GM12878 (cell line): ENCODE results near the gene KCTD19. TPM values are rescaled to one million over a fixed set of nuclear protein-coding genes. Genes with fewer than 3 reads are reported as not detected.

Source experiments
- ATAC-seq: fragments of 200-7000 bp; cut with Tn5 transposase; 3 replicates; pipeline ENCODE4 v1.9.1; 2020; ENCODE audit warnings: mild to moderate bottlenecking, moderate library complexity
- BruUV-seq: library from RNA; stranded (reverse); fragments of 400-500 nt; replicated peaks from 2 replicates; lab custom pipeline; 2021; lab: Mats Ljungman, UMichigan
- CTCF ChIA-PET: fragments of 300-600 bp; sonication (Branson Sonifier 250); formaldehyde crosslinking; extraction: SDS; loops from one replicate; lab custom pipeline; 2021; ENCODE audit warnings: inconsistent platforms; lab: Yijun Ruan, JAX
- POLR2A ChIA-PET: fragments of 350-600 bp; formaldehyde crosslinking; extraction: SDS; loops from one replicate; lab custom pipeline; 2021; ENCODE audit warnings: inconsistent platforms; lab: Charles Lee
- RAD21 ChIA-PET: fragments of 300-600 bp; sonication (Branson Sonifier 250); formaldehyde crosslinking; loops from one replicate; lab custom pipeline; 2023; ENCODE audit warnings: antibody characterized with exemption; ENCODE audit not compliant: unreplicated experiment; lab: Charles Lee
- SMC1A ChIA-PET: fragments of 300-600 bp; sonication (Branson Sonifier 250); formaldehyde crosslinking; loops from one replicate; lab custom pipeline; 2023; ENCODE audit not compliant: unreplicated experiment, uncharacterized antibody; lab: Charles Lee
- DNase-seq: peaks from one replicate; pipeline ENCODE4 v3.0.0-alpha.2; 2011; ENCODE audit warnings: low read depth, low spot score
- FAIRE-seq: peaks from 3 replicates; lab custom pipeline; 2011; peaks lifted over from hg19 to GRCh38; lab: Jason Lieb, UNC
- H2AFZ ChIP-seq: 2 replicates; pipeline ENCODE4 v1.6.0; 2011; ENCODE audit warnings: low read depth, low read length, control low read depth; ENCODE audit not compliant: control insufficient read depth
- H3K27ac ChIP-seq: 2 replicates; pipeline ENCODE4 v1.5.1; 2011; ENCODE audit warnings: control low read depth; ENCODE audit not compliant: control insufficient read depth, insufficient read depth
- H3K27me3 ChIP-seq, 2 experiments: replicated peaks in 1 of 2; 2 replicates each; pipeline versions ENCODE4 v1.6.0 to v1.6.1; 2011; ENCODE audit warnings: low read length in 1 of 2; ENCODE audit not compliant: control insufficient read depth in 2 of 2, insufficient read depth in 2 of 2
- H3K36me3 ChIP-seq, 2 experiments: 2 replicates each; pipeline ENCODE4 v1.5.1; 2011; ENCODE audit warnings: low read length in 1 of 2; ENCODE audit not compliant: control insufficient read depth in 2 of 2, insufficient read depth in 2 of 2
- H3K4me1 ChIP-seq: 2 replicates; pipeline ENCODE4 v1.6.1; 2011; ENCODE audit warnings: mild to moderate bottlenecking, low read length, moderate library complexity, mixed read lengths; ENCODE audit not compliant: control insufficient read depth, insufficient read depth
- H3K4me2 ChIP-seq: 2 replicates; pipeline ENCODE4 v1.6.0; 2011; ENCODE audit warnings: control low read depth; ENCODE audit not compliant: control insufficient read depth, insufficient read depth
- H3K4me3 ChIP-seq: fragments of 200-600 bp; sonication (generic); 2 replicates; pipeline ENCODE4 v1.5.1; 2016
- H3K79me2 ChIP-seq: 2 replicates; pipeline ENCODE4 v1.6.0; 2011; ENCODE audit warnings: low read length; ENCODE audit not compliant: control insufficient read depth, insufficient read depth
- H3K9ac ChIP-seq: 2 replicates; pipeline ENCODE4 v1.8.0; 2011; ENCODE audit warnings: low read length, control low read depth, mixed read lengths; ENCODE audit not compliant: control insufficient read depth, insufficient read depth
- H3K9me3 ChIP-seq: replicated peaks from 3 replicates; pipeline ENCODE4 v1.5.1; 2011; ENCODE audit warnings: mild to moderate bottlenecking, low read length; ENCODE audit not compliant: control insufficient read depth, insufficient read depth
- H4K20me1 ChIP-seq: 2 replicates; pipeline ENCODE4 v1.6.0; 2011; ENCODE audit not compliant: control insufficient read depth, insufficient read depth
- BHLHE40 ChIP-seq, 2 experiments: fragments of 450-650 bp in 1 of 2; IDR thresholded peaks; 2 replicates each; pipeline ENCODE4 v1.6.1; 2011 to 2017; ENCODE audit warnings: low read depth in 2 of 2, borderline replicate concordance in 1 of 2, improper control_type of control experiment in 1 of 2, low read length in 1 of 2, mild to moderate bottlenecking in 1 of 2
- CBFB ChIP-seq: IDR thresholded peaks from 2 replicates; pipeline ENCODE4 v1.6.1; 2016; ENCODE audit warnings: antibody characterized with exemption, low read depth
- CREM ChIP-seq: IDR thresholded peaks from 2 replicates; pipeline ENCODE4 v1.6.1; 2014; ENCODE audit warnings: antibody characterized with exemption, low read depth
- DPF2 ChIP-seq: fragments of 450-650 bp; IDR thresholded peaks from 2 replicates; pipeline ENCODE4 v1.6.1; 2017; ENCODE audit warnings: mild to moderate bottlenecking
- HDAC2 ChIP-seq: fragments of 200-600 bp; sonication (generic); IDR thresholded peaks from 2 replicates; pipeline ENCODE4 v1.6.1; 2017
- HDAC6 ChIP-seq: fragments of 200-600 bp; sonication (generic); IDR thresholded peaks from one replicate; pipeline ENCODE4 v1.8.0; 2017; ENCODE audit warnings: antibody characterized with exemption; ENCODE audit not compliant: unreplicated experiment
- IRF4 ChIP-seq: IDR thresholded peaks from 2 replicates; pipeline ENCODE4 v1.6.1; 2011; ENCODE audit warnings: low read depth, low read length
- JUNB ChIP-seq: IDR thresholded peaks from 2 replicates; pipeline ENCODE4 v1.6.1; 2016; ENCODE audit warnings: antibody characterized with exemption, mild to moderate bottlenecking
- MTA3 ChIP-seq: IDR thresholded peaks from 2 replicates; pipeline ENCODE4 v1.6.1; 2012; ENCODE audit warnings: low read length, inconsistent platforms, borderline replicate concordance
- MXI1 ChIP-seq: fragments of 150-350 bp; IDR thresholded peaks from 2 replicates; pipeline ENCODE4 v1.6.1; 2011; ENCODE audit warnings: low read depth, mild to moderate bottlenecking, inconsistent platforms, low read length, improper control_type of control experiment
- RAD51 ChIP-seq: fragments of 450-650 bp; IDR thresholded peaks from 2 replicates; pipeline ENCODE4 v1.6.1; 2016; ENCODE audit warnings: moderate library complexity, mild to moderate bottlenecking, inconsistent platforms
- RCOR1 ChIP-seq: conservative IDR thresholded peaks from 2 replicates; pipeline ENCODE4 v1.6.1; 2012; ENCODE audit warnings: low read depth, low read length, improper control_type of control experiment
- WGBS: methylation state at CpG from one replicate; pipeline ENCODE4 v1.1.6; 2016; ENCODE audit warnings: low lambda C conversion rate; ENCODE audit not compliant: insufficient replicate concordance, insufficient coverage; ENCODE audit errors: missing lambda C conversion rate; 5-methylcytosine and 5-hydroxymethylcytosine counted together
- in situ Hi-C: fragments of 300-500 bp; cut with MboI; formaldehyde crosslinking; loops from 9 replicates; pipeline ENCODE4 v1.14.3; 2018; ENCODE audit warnings: mixed read lengths
- intact Hi-C: fragments of 100-400 bp; cut with micrococcal nuclease; formaldehyde crosslinking; loops from one replicate; pipeline ENCODE4 v1.14.2; 2022; ENCODE audit not compliant: unreplicated experiment
- polyA plus RNA-seq, 11 experiments: library from polyadenylated mRNA; depleted of rRNA in 4 of 11; unstranded in 6 of 11; stranded (reverse) in 5 of 11; fragments of >200 nt; fragmentation: Nextera tagmentation in 4 of 11; fragmentation: Illumina TruSeq in 1 of 11; extraction: Ambion mirVana in 4 of 11; extraction: Trizol in 1 of 11; gene quantifications; 1 replicate in 1 of 11; 2 replicates in 10 of 11; pipeline versions ENCODE4 v1.2.1 to v1.2.3, GENCODE V29; 2011 to 2016; ENCODE audit warnings: inconsistent platforms in 2 of 11, missing spikeins in 2 of 11, low read depth in 1 of 11
- total RNA-seq, 4 experiments: library from RNA; depleted of rRNA in 3 of 4; stranded (reverse); fragments of >200 nt in 3 of 4; fragmentation: Illumina TruSeq in 1 of 4; extraction: Trizol in 1 of 4; gene quantifications; 2 replicates each; pipeline versions ENCODE4 v1.2.1 to v1.2.3, GENCODE V29; 2013 to 2021
- TF ChIP-seq, protein P1 (sequence below): fragments of 450-650 bp; IDR thresholded peaks from 2 replicates; pipeline ENCODE4 v1.6.1; 2017; ENCODE audit warnings: mild to moderate bottlenecking, moderate library complexity

KCTD19 gene
- total and polyA plus RNA-seq, 10 of the 15 experiments (the other 5 are each of a cell fraction or from before 2014, with no cell fraction given) = 1.6 to 8.9 (median 3.9) TPM

DNA sequence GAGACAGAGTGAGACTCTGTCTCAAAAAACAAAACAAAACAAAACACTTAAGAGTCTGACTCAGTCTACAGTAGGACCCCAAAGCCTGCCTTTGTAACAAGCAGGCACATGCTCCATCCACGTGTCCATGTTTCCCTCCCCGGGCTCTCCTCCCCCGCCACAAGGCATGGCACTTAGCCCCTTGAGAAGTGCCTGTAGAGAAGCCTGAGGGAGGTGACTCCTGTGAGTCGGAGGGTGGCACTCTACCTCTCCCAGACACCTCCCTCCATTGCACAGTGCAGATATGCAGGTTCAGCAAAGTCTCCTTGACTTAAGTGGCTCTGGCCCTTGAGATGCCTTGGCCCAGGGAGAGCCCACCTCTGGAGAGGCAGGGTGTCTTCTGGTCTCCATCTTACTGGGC lies 86.0 kb downstream of the KCTD19 start:
- no peak overlapping the region for H3K9ac ChIP-seq
- peaks cover 18 to 26% of the 10 kb centered on the region in 2 experiments; a peak in 3 of 4 replicates for H3K36me3 ChIP-seq
- H2AFZ ChIP-seq = no peak overlapping the region
- peaks cover 33% of the 10 kb centered on the region for H3K79me2 ChIP-seq
- ChIA-PET CTCF (interaction anchor here (0.9 kb wide), 1 partner anchor 14 kb away, joined by 3 read pairs; no protein-coding TSS in a partner anchor), POLR2A (no interaction called here), RAD21 (no interaction called here), SMC1A (no interaction called here)
- BruUV-seq = no TSS peak
- DNase-seq = no peak
- H3K27me3 ChIP-seq = no peaks in the 10 kb centered on the region
- H3K9me3 ChIP-seq = no peaks in the 10 kb centered on the region
- no peak overlapping the region for H3K27ac ChIP-seq
- H3K4me2 ChIP-seq = no peak overlapping the region
- no peak for FAIRE-seq
- whole genome bisulfite sequencing = 84% methylated on average over 4 of the region's 4 CpGs
- no peak for TF ChIP-seq MTA3
- TF ChIP-seq JUNB = no peak
- no peak for TF ChIP-seq RCOR1
- TF ChIP-seq IRF4 = no peak
- TF ChIP-seq DPF2 = no peak
- no peak for TF ChIP-seq RAD51
- TF ChIP-seq, protein P1, sequence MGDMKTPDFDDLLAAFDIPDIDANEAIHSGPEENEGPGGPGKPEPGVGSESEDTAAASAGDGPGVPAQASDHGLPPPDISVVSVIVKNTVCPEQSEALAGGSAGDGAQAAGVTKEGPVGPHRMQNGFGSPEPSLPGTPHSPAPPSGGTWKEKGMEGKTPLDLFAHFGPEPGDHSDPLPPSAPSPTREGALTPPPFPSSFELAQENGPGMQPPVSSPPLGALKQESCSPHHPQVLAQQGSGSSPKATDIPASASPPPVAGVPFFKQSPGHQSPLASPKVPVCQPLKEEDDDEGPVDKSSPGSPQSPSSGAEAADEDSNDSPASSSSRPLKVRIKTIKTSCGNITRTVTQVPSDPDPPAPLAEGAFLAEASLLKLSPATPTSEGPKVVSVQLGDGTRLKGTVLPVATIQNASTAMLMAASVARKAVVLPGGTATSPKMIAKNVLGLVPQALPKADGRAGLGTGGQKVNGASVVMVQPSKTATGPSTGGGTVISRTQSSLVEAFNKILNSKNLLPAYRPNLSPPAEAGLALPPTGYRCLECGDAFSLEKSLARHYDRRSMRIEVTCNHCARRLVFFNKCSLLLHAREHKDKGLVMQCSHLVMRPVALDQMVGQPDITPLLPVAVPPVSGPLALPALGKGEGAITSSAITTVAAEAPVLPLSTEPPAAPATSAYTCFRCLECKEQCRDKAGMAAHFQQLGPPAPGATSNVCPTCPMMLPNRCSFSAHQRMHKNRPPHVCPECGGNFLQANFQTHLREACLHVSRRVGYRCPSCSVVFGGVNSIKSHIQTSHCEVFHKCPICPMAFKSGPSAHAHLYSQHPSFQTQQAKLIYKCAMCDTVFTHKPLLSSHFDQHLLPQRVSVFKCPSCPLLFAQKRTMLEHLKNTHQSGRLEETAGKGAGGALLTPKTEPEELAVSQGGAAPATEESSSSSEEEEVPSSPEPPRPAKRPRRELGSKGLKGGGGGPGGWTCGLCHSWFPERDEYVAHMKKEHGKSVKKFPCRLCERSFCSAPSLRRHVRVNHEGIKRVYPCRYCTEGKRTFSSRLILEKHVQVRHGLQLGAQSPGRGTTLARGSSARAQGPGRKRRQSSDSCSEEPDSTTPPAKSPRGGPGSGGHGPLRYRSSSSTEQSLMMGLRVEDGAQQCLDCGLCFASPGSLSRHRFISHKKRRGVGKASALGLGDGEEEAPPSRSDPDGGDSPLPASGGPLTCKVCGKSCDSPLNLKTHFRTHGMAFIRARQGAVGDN = no peak
- TF ChIP-seq HDAC2 = no peak
- no peak for TF ChIP-seq MXI1
- no peak for TF ChIP-seq BHLHE40 (IDR thresholded peaks at IDR 0.05; ENCODE audit: borderline replicate concordance in 1 of 2, low read depth in 2 of 2, low read length in 1 of 2)
- no peak for TF ChIP-seq CBFB
- TF ChIP-seq CREM = no peak
- no peak for TF ChIP-seq HDAC6
- H3K4me1 ChIP-seq = peaks cover 28% of the 10 kb centered on the region
- no peaks in the 10 kb centered on the region for H4K20me1 ChIP-seq
- ATAC-seq = no peak
- H3K4me3 ChIP-seq = no peak overlapping the region
- in situ Hi-C loops = no loop called here
- intact Hi-C loops = no loop called here

Other genes with a start within 250 kb of the KCTD19 start
Only the 7 nearest of the 22 such genes appear.
- gene TMEM208, start 99.6 kb downstream of the KCTD19 start, total RNA-seq (2014; rRNA removed) = 37.9 and 48.4 TPM in 2 replicates
- 34.1 and 35.0 TPM in 2 replicates for gene TMEM208, start 99.6 kb downstream of the KCTD19 start, total RNA-seq (2014; rRNA removed; fragmentation: Illumina TruSeq; extraction: Trizol)
- gene TMEM208, start 99.6 kb downstream of the KCTD19 start, total RNA-seq (2021) = 45.9 and 46.8 TPM in 2 replicates
- gene TMEM208, start 99.6 kb downstream of the KCTD19 start, polyA plus RNA-seq (2011; rRNA removed) = 27.8 and 39.4 TPM in 2 replicates
- gene TMEM208, start 99.6 kb downstream of the KCTD19 start, polyA plus RNA-seq (2014; fragmentation: Illumina TruSeq; extraction: Trizol) = 25.1 and 42.6 TPM in 2 replicates
- 100 to 1,000 TPM; 169 to 244 TPM for gene TMEM208, start 99.6 kb downstream of the KCTD19 start, polyA plus RNA-seq (2014; fragmentation: Nextera tagmentation; extraction: Ambion mirVana)
- 51.1 and 59.8 TPM in 2 replicates for gene TMEM208, start 99.6 kb downstream of the KCTD19 start, polyA plus RNA-seq (2014; rRNA removed)
- gene TMEM208, start 99.6 kb downstream of the KCTD19 start, polyA plus RNA-seq (2016; fragmentation: Nextera tagmentation; extraction: Ambion mirVana) = 100 to 1,000 TPM; 128 to 143 TPM
- 26.0 and 31.7 TPM in 2 replicates for gene FHOD1, start 79.3 kb downstream of the KCTD19 start, total RNA-seq (2014; rRNA removed)
- 8.9 and 10.6 TPM in 2 replicates for gene FHOD1, start 79.3 kb downstream of the KCTD19 start, total RNA-seq (2014; rRNA removed; fragmentation: Illumina TruSeq; extraction: Trizol)
- 65.6 and 65.7 TPM in 2 replicates for gene FHOD1, start 79.3 kb downstream of the KCTD19 start, total RNA-seq (2021)
- 11.7 and 20.9 TPM in 2 replicates for gene FHOD1, start 79.3 kb downstream of the KCTD19 start, polyA plus RNA-seq (2011; rRNA removed)
- gene FHOD1, start 79.3 kb downstream of the KCTD19 start, polyA plus RNA-seq (2014; fragmentation: Illumina TruSeq; extraction: Trizol) = 10.0 and 18.5 TPM in 2 replicates
- gene FHOD1, start 79.3 kb downstream of the KCTD19 start, polyA plus RNA-seq (2014; fragmentation: Nextera tagmentation; extraction: Ambion mirVana) = 10 to 100 TPM in 1 of 2 experiments, 1 to 10 TPM in 1; 9.0 to 17.7 TPM
- 35.6 and 45.2 TPM in 2 replicates for gene FHOD1, start 79.3 kb downstream of the KCTD19 start, polyA plus RNA-seq (2014; rRNA removed)
- 10 to 100 TPM; 13.6 to 14.4 TPM for gene FHOD1, start 79.3 kb downstream of the KCTD19 start, polyA plus RNA-seq (2016; fragmentation: Nextera tagmentation; extraction: Ambion mirVana)
- 1.3 and 2.0 TPM in 2 replicates for gene SLC9A5, start 77.8 kb downstream of the KCTD19 start, total RNA-seq (2014; rRNA removed)
- 0.85 and 1.1 TPM in 2 replicates for gene SLC9A5, start 77.8 kb downstream of the KCTD19 start, total RNA-seq (2014; rRNA removed; fragmentation: Illumina TruSeq; extraction: Trizol)
- gene SLC9A5, start 77.8 kb downstream of the KCTD19 start, total RNA-seq (2021) = 2.4 and 3.2 TPM in 2 replicates
- gene SLC9A5, start 77.8 kb downstream of the KCTD19 start, polyA plus RNA-seq (2011; rRNA removed) = 4.8 and 5.7 TPM in 2 replicates
- 1.1 and 1.5 TPM in 2 replicates for gene SLC9A5, start 77.8 kb downstream of the KCTD19 start, polyA plus RNA-seq (2014; fragmentation: Illumina TruSeq; extraction: Trizol)
- under 1 TPM; 0.26 to 0.27 TPM for gene SLC9A5, start 77.8 kb downstream of the KCTD19 start, polyA plus RNA-seq (2014; fragmentation: Nextera tagmentation; extraction: Ambion mirVana)
- gene SLC9A5, start 77.8 kb downstream of the KCTD19 start, polyA plus RNA-seq (2014; rRNA removed) = 2.3 and 2.7 TPM in 2 replicates
- 1 to 10 TPM; 1.4 to 1.5 TPM for gene SLC9A5, start 77.8 kb downstream of the KCTD19 start, polyA plus RNA-seq (2016; fragmentation: Nextera tagmentation; extraction: Ambion mirVana)
- gene PLEKHG4, start 47.2 kb downstream of the KCTD19 start, total RNA-seq (2014; rRNA removed) = 0.93 and 2.6 TPM in 2 replicates
- gene PLEKHG4, start 47.2 kb downstream of the KCTD19 start, total RNA-seq (2014; rRNA removed; fragmentation: Illumina TruSeq; extraction: Trizol) = 0.69 and 0.98 TPM in 2 replicates
- 1.0 and 3.1 TPM in 2 replicates for gene PLEKHG4, start 47.2 kb downstream of the KCTD19 start, total RNA-seq (2021)
- gene PLEKHG4, start 47.2 kb downstream of the KCTD19 start, polyA plus RNA-seq (2011; rRNA removed) = 0.59 and 1.4 TPM in 2 replicates
- gene PLEKHG4, start 47.2 kb downstream of the KCTD19 start, polyA plus RNA-seq (2014; fragmentation: Illumina TruSeq; extraction: Trizol) = 0.54 TPM in 1 of 2 replicates, not detected in the other
- under 1 TPM; 0.14 to 0.24 TPM for gene PLEKHG4, start 47.2 kb downstream of the KCTD19 start, polyA plus RNA-seq (2014; fragmentation: Nextera tagmentation; extraction: Ambion mirVana)
- gene PLEKHG4, start 47.2 kb downstream of the KCTD19 start, polyA plus RNA-seq (2014; rRNA removed) = 1.7 and 1.8 TPM in 2 replicates
- 1 to 10 TPM in 1 of 2 experiments, under 1 TPM in 1; 0.64 to 1.1 TPM for gene PLEKHG4, start 47.2 kb downstream of the KCTD19 start, polyA plus RNA-seq (2016; fragmentation: Nextera tagmentation; extraction: Ambion mirVana)
- gene LRRC36, start 74 bp upstream of the KCTD19 start, total RNA-seq (2014; rRNA removed) = 0.45 and 0.71 TPM in 2 replicates
- gene LRRC36, start 74 bp upstream of the KCTD19 start, total RNA-seq (2014; rRNA removed; fragmentation: Illumina TruSeq; extraction: Trizol) = 0.92 and 2.0 TPM in 2 replicates
- gene LRRC36, start 74 bp upstream of the KCTD19 start, total RNA-seq (2021) = 0.66 and 1.9 TPM in 2 replicates
- gene LRRC36, start 74 bp upstream of the KCTD19 start, polyA plus RNA-seq (2011; rRNA removed) = 0.40 and 0.64 TPM in 2 replicates
- gene LRRC36, start 74 bp upstream of the KCTD19 start, polyA plus RNA-seq (2014; fragmentation: Illumina TruSeq; extraction: Trizol) = 0.75 and 1.3 TPM in 2 replicates
- under 1 TPM; 0.69 to 0.79 TPM for gene LRRC36, start 74 bp upstream of the KCTD19 start, polyA plus RNA-seq (2014; fragmentation: Nextera tagmentation; extraction: Ambion mirVana)
- gene LRRC36, start 74 bp upstream of the KCTD19 start, polyA plus RNA-seq (2014; rRNA removed) = 1.2 and 2.2 TPM in 2 replicates
- gene LRRC36, start 74 bp upstream of the KCTD19 start, polyA plus RNA-seq (2016; fragmentation: Nextera tagmentation; extraction: Ambion mirVana) = under 1 TPM in 1 of 2 experiments, not detected in 1; 0.55 TPM
- gene TPPP3, start 66.8 kb upstream of the KCTD19 start, total RNA-seq (2014; rRNA removed) = not detected in 2 replicates
- gene TPPP3, start 66.8 kb upstream of the KCTD19 start, total RNA-seq (2014; rRNA removed; fragmentation: Illumina TruSeq; extraction: Trizol) = not detected in 2 replicates
- gene TPPP3, start 66.8 kb upstream of the KCTD19 start, total RNA-seq (2021) = not detected in 2 replicates
- not detected in 2 replicates for gene TPPP3, start 66.8 kb upstream of the KCTD19 start, polyA plus RNA-seq (2011; rRNA removed)
- gene TPPP3, start 66.8 kb upstream of the KCTD19 start, polyA plus RNA-seq (2014; fragmentation: Illumina TruSeq; extraction: Trizol) = not detected in 2 replicates
- not detected for gene TPPP3, start 66.8 kb upstream of the KCTD19 start, polyA plus RNA-seq (2014; fragmentation: Nextera tagmentation; extraction: Ambion mirVana)
- gene TPPP3, start 66.8 kb upstream of the KCTD19 start, polyA plus RNA-seq (2014; rRNA removed) = not detected in 2 replicates
- under 1 TPM in 1 of 2 experiments, not detected in 1; 0.14 TPM for gene TPPP3, start 66.8 kb upstream of the KCTD19 start, polyA plus RNA-seq (2016; fragmentation: Nextera tagmentation; extraction: Ambion mirVana)
- 0.93 and 1.2 TPM in 2 replicates for gene ZDHHC1, start 89.7 kb upstream of the KCTD19 start, total RNA-seq (2014; rRNA removed)
- gene ZDHHC1, start 89.7 kb upstream of the KCTD19 start, total RNA-seq (2014; rRNA removed; fragmentation: Illumina TruSeq; extraction: Trizol) = 0.31 TPM in 1 of 2 replicates, not detected in the other
- gene ZDHHC1, start 89.7 kb upstream of the KCTD19 start, total RNA-seq (2021) = 0.53 and 0.77 TPM in 2 replicates
- gene ZDHHC1, start 89.7 kb upstream of the KCTD19 start, polyA plus RNA-seq (2011; rRNA removed) = 0.07 TPM in 1 of 2 replicates, not detected in the other
- gene ZDHHC1, start 89.7 kb upstream of the KCTD19 start, polyA plus RNA-seq (2014; fragmentation: Illumina TruSeq; extraction: Trizol) = 0.24 and 0.78 TPM in 2 replicates
- gene ZDHHC1, start 89.7 kb upstream of the KCTD19 start, polyA plus RNA-seq (2014; fragmentation: Nextera tagmentation; extraction: Ambion mirVana) = not detected
- gene ZDHHC1, start 89.7 kb upstream of the KCTD19 start, polyA plus RNA-seq (2014; rRNA removed) = 0.83 and 1.1 TPM in 2 replicates
- 1 to 10 TPM in 1 of 2 experiments, under 1 TPM in 1; 0.55 to 1.0 TPM for gene ZDHHC1, start 89.7 kb upstream of the KCTD19 start, polyA plus RNA-seq (2016; fragmentation: Nextera tagmentation; extraction: Ambion mirVana)